SK-N-SH (cell line): ENCODE data around the gene C9orf85. TPM values are rescaled to one million over a fixed set of nuclear protein-coding genes. Genes with fewer than 3 reads are reported as not detected.
"Not testable (repeated sequence)": the region's sequence is repeated elsewhere in the genome, so short reads cannot be mapped to it uniquely, and the experiment has no call there.

Experiments used
- CTCF ChIA-PET: fragments of 300-600, 350-600 bp; formaldehyde crosslinking; extraction: SDS; loops from one replicate; lab custom pipeline; 2021; lab: Yijun Ruan, JAX
- POLR2A ChIA-PET: fragments of 350-600 bp; sonication (Branson Sonifier 250); formaldehyde crosslinking; extraction: SDS; loops from one replicate; lab custom pipeline; 2020; ENCODE audit warnings: antibody characterized with exemption, inconsistent platforms; lab: Yijun Ruan, JAX
- DNase-seq: peaks from one replicate; pipeline ENCODE4 v3.0.0; 2012
- H2AFZ ChIP-seq: fragments of 200-600 bp; sonication (generic); 2 replicates; pipeline ENCODE4 v1.8.1; 2016; ENCODE audit warnings: antibody characterized with exemption, mild to moderate bottlenecking, low read depth
- H3F3A ChIP-seq: fragments of 200-600 bp; sonication (generic); replicated peaks from 2 replicates; pipeline ENCODE3; 2016; ENCODE audit warnings: antibody characterized with exemption, mild to moderate bottlenecking; ENCODE audit not compliant: insufficient read depth
- H3K27ac ChIP-seq, 2 experiments: fragments of 200-500 bp in 1 of 2; fragments of 200-600 bp in 1 of 2; sonication (Bioruptor generic) in 1 of 2; sonication (generic), shearing (Covaris generic) in 1 of 2; 2 replicates each; pipeline versions ENCODE4 v1.5.1 to v1.6.1; 2014 to 2016; ENCODE audit warnings: low read depth in 2 of 2, inconsistent platforms in 1 of 2, low read length in 1 of 2, mild to moderate bottlenecking in 1 of 2, mixed read lengths in 1 of 2
- H3K27me3 ChIP-seq: fragments of 200-600 bp; sonication (generic), shearing (Covaris generic); 2 replicates; pipeline ENCODE4 v1.6.1; 2016; ENCODE audit warnings: mixed run types; ENCODE audit not compliant: insufficient read depth
- H3K36me3 ChIP-seq, 2 experiments: fragments of 200-500 bp in 1 of 2; fragments of 200-600 bp in 1 of 2; sonication (Bioruptor generic) in 1 of 2; sonication (generic) in 1 of 2; replicated peaks in 1 of 2; 2 replicates each; pipeline versions ENCODE3 to v1.5.1; 2014 to 2016; ENCODE audit warnings: low read length in 1 of 2, mild to moderate bottlenecking in 1 of 2; ENCODE audit not compliant: insufficient read depth in 2 of 2, control insufficient read depth in 1 of 2
- H3K4me1 ChIP-seq, 2 experiments: fragments of 200-500 bp in 1 of 2; fragments of 200-600 bp in 1 of 2; sonication (Bioruptor generic) in 1 of 2; sonication (generic), shearing (Covaris generic) in 1 of 2; 2 replicates each; pipeline versions ENCODE4 v1.5.1 to v1.6.1; 2014 to 2016; ENCODE audit warnings: low read depth in 1 of 2, low read length in 1 of 2, mixed run types in 1 of 2; ENCODE audit not compliant: insufficient read depth in 2 of 2, control insufficient read depth in 1 of 2
- H3K4me2 ChIP-seq: fragments of 200-600 bp; sonication (generic), shearing (Covaris generic); 2 replicates; pipeline ENCODE4 v1.6.1; 2017; ENCODE audit warnings: mixed run types
- H3K4me3 ChIP-seq, 2 experiments: fragments of 200-500 bp in 1 of 2; fragments of 200-600 bp in 1 of 2; sonication (Bioruptor generic) in 1 of 2; sonication (generic), shearing (Covaris generic) in 1 of 2; 2 replicates each; pipeline versions ENCODE4 v1.5.1 to v1.8.1; 2014 to 2016; ENCODE audit warnings: low read depth in 2 of 2, inconsistent platforms in 1 of 2, low read length in 1 of 2, mild to moderate bottlenecking in 1 of 2, mixed read lengths in 1 of 2, moderate library complexity in 1 of 2
- H3K79me2 ChIP-seq: fragments of 200-600 bp; sonication (generic); 2 replicates; pipeline ENCODE4 v1.8.1; 2017; ENCODE audit warnings: mild to moderate bottlenecking; ENCODE audit not compliant: insufficient read depth
- H3K9ac ChIP-seq: fragments of 200-600 bp; sonication (generic); 2 replicates; pipeline ENCODE4 v1.6.1; 2017; ENCODE audit warnings: mixed run types
- H3K9me2 ChIP-seq: fragments of 200-600 bp; sonication (generic); 2 replicates; pipeline ENCODE4 v1.6.1; 2017; ENCODE audit warnings: mixed run types
- H3K9me3 ChIP-seq: fragments of 200-600 bp; sonication (generic); 2 replicates; pipeline ENCODE4 v1.6.1; 2017; ENCODE audit warnings: mixed run types, mild to moderate bottlenecking, moderate library complexity
- H4K20me1 ChIP-seq: fragments of 200-600 bp; sonication (generic); 2 replicates; pipeline ENCODE4 v1.6.1; 2017; ENCODE audit warnings: mild to moderate bottlenecking, mixed run types; ENCODE audit not compliant: insufficient read depth
- FOSL2 ChIP-seq: IDR thresholded peaks from 2 replicates; pipeline ENCODE4 v1.4.0; 2012; ENCODE audit warnings: low read depth, mild to moderate bottlenecking, moderate library complexity, borderline replicate concordance
- FOXM1 ChIP-seq: IDR thresholded peaks from 2 replicates; pipeline ENCODE4 v1.4.0; 2012; ENCODE audit warnings: low read depth, mild to moderate bottlenecking
- MEF2A ChIP-seq: IDR thresholded peaks from 2 replicates; pipeline ENCODE4 v1.4.0; 2012; ENCODE audit warnings: low read depth, borderline replicate concordance
- MXI1 ChIP-seq: IDR thresholded peaks from 2 replicates; pipeline ENCODE4 v1.6.1; 2012; ENCODE audit warnings: mild to moderate bottlenecking, low read depth, low read length, improper control_type of control experiment
- NRF1 ChIP-seq: IDR thresholded peaks from 2 replicates; pipeline ENCODE4 v1.6.1; 2012; ENCODE audit warnings: low read depth, mild to moderate bottlenecking, low read length
- RAD21 ChIP-seq: IDR thresholded peaks from 2 replicates; pipeline ENCODE4 v1.6.1; 2012; ENCODE audit warnings: mild to moderate bottlenecking, low read length
- RCOR1 ChIP-seq: fragments of 150-350 bp; IDR thresholded peaks from 2 replicates; pipeline ENCODE4 v1.6.1; 2017; ENCODE audit warnings: antibody characterized with exemption, low read length
- SIN3A ChIP-seq: IDR thresholded peaks from 2 replicates; pipeline ENCODE4 v1.6.1; 2012; ENCODE audit warnings: low read depth, mild to moderate bottlenecking, low read length, moderate library complexity, borderline replicate concordance
- SMC3 ChIP-seq: IDR thresholded peaks from 2 replicates; pipeline ENCODE4 v1.6.1; 2012; ENCODE audit warnings: low read depth, low read length, improper control_type of control experiment
- TEAD4 ChIP-seq: IDR thresholded peaks from 2 replicates; pipeline ENCODE4 v1.4.0; 2012; ENCODE audit warnings: mild to moderate bottlenecking, borderline replicate concordance; ENCODE audit not compliant: insufficient read depth
- WGBS: methylation state at CpG from one replicate; pipeline ENCODE4 v1.1.6; 2017; ENCODE audit warnings: low lambda C conversion rate; 5-methylcytosine and 5-hydroxymethylcytosine counted together
- polyA plus RNA-seq, 3 experiments: library from polyadenylated mRNA; depleted of rRNA; stranded (reverse); fragments of >200 nt; gene quantifications; 2 replicates each; pipeline ENCODE4 v1.2.3, GENCODE V29; 2012
- TF ChIP-seq, protein P1 (sequence below): IDR thresholded peaks from 2 replicates; pipeline ENCODE4 v1.6.1; 2012; ENCODE audit warnings: mild to moderate bottlenecking, low read depth, low read length, moderate library complexity
- TF ChIP-seq, protein P2 (sequence below): fragments of 200-600 bp; sonication (generic); IDR thresholded peaks from 2 replicates; pipeline ENCODE4 v1.6.1; 2017; ENCODE audit warnings: antibody characterized with exemption, mild to moderate bottlenecking, moderate library complexity
- TF ChIP-seq, protein P3 (sequence below): fragments of 150-350 bp; IDR thresholded peaks from 2 replicates; pipeline ENCODE4 v1.6.1; 2016; ENCODE audit warnings: mild to moderate bottlenecking, low read depth, low read length

The C9orf85 gene
- polyA plus RNA-seq, 1 of the 3 experiments (the other 2 are of a cell fraction) = 11.1 TPM

DNA sequence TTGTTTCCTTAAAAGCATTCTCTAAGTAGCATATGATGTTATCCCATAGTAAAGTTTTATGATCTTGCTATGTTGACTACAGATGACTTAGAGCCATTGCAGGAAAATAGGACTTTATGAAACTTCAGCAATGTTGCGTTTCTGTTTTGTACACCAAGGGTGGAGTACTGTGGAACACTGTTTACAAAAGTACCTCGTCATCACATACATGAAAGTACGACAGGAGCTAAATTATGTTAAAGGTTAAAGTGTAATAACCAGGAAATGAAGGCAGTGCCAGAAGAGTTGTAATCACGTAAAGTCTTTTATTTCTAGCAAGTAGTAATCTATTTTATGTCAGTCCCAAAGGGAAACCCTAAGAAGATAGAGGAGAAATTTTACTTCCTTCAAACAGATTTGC is 50.9 kb downstream of the C9orf85 start:
- Histone ChIP-seq H3K79me2 (peaks cover 4% of the 10 kb centered on the region), H4K20me1 (no peaks in the 10 kb centered on the region), H2AFZ (no peak overlapping the region), H3K4me1 (no peaks in the 10 kb centered on the region), H3K4me3 (no peak overlapping the region), H3K9me3 (no peaks in the 10 kb centered on the region), H3K27ac (no peak overlapping the region), H3K27me3 (no peaks in the 10 kb centered on the region), H3K4me2 (no peak overlapping the region), H3K9me2 (no peaks in the 10 kb centered on the region), H3K36me3 (peaks cover 7% of the 10 kb centered on the region in 2 experiments)
- CTCF ChIA-PET = no interaction called here
- no peak for DNase-seq
- 96% methylated on average over 4 of the region's 4 CpGs for WGBS
- POLR2A ChIA-PET = no interaction called here
- TF ChIP-seq RAD21 = no peak
- no peak for TF ChIP-seq MXI1
- no peak for TF ChIP-seq SMC3
- TF ChIP-seq, all 33 proteins: peak for 0
- no peak overlapping the region for H3K9ac ChIP-seq
- H3F3A ChIP-seq = no peaks in the 10 kb centered on the region

DNA sequence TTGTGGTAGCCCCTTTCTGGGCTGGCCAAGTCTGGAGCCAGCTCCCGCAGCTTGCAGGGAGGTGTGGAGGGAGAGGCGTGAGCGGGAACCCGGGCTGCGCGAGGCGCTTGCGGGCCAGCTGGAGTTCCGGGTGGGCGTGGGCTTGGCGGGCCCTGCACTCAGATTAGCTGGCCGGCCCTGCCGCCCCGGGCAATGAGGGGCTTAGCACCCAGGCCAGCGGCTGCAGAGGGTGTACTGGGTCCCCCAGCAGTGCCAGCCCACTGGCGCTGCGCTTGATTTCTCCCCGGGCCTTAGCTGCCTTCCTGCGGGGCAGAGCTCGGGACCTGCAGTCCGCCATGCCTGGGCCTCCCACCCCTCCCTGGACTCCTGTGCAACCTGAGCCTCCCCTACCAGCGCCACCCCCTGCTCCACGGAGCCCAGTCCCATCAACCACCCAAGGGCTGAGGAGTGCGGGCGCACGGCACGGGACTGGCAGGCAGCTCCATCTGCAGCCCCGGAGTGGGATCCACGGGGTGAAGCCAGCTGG is 52.1 kb downstream of the C9orf85 start:
- H3K4me2 ChIP-seq, H3K9me3 ChIP-seq, H2AFZ ChIP-seq, H3K79me2 ChIP-seq, POLR2A ChIA-PET, H4K20me1 ChIP-seq, H3K4me1 ChIP-seq, H3K4me3 ChIP-seq, H3K9ac ChIP-seq, H3K9me2 ChIP-seq, H3K27me3 ChIP-seq, H3F3A ChIP-seq, DNase-seq, H3K27ac ChIP-seq: not testable (repeated sequence)
- 98% methylated on average over 10 of the region's 29 CpGs for WGBS
- CTCF ChIA-PET = interaction anchor here (0.9 to 1.3 kb wide), 2 partner anchors 29 to 76 kb away, joined by 3 read pairs; no protein-coding TSS in a partner anchor
- H3K36me3 ChIP-seq = peaks cover 7 to 12% of the 10 kb centered on the region in 2 experiments

DNA sequence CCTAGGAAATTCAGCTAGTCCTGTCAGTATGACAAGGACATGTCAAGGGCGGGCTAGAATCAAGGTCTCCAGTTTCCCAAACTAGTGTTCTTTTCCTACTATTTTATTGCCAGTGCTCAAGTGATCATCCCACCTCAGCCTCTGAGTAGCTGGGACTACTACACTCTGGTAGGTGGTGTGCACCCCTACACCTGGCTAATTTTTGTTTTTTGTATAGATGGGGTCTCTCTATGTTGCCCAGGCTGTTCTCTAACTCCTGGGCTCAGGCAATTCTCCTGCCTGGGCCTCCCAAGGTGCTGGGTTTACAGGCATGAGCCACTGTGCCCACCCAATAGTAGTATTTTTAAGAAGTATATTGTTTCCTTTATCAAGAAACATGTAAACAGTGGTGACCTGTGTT is 54.0 kb downstream of the C9orf85 start:
- no peak overlapping the region for H3K9ac ChIP-seq
- H4K20me1 ChIP-seq = no peaks in the 10 kb centered on the region
- H3K9me2 ChIP-seq = no peaks in the 10 kb centered on the region
- WGBS = 93% methylated on average over 1 of the region's 1 CpG
- TF ChIP-seq RCOR1 = no peak
- TF ChIP-seq, protein P1, sequence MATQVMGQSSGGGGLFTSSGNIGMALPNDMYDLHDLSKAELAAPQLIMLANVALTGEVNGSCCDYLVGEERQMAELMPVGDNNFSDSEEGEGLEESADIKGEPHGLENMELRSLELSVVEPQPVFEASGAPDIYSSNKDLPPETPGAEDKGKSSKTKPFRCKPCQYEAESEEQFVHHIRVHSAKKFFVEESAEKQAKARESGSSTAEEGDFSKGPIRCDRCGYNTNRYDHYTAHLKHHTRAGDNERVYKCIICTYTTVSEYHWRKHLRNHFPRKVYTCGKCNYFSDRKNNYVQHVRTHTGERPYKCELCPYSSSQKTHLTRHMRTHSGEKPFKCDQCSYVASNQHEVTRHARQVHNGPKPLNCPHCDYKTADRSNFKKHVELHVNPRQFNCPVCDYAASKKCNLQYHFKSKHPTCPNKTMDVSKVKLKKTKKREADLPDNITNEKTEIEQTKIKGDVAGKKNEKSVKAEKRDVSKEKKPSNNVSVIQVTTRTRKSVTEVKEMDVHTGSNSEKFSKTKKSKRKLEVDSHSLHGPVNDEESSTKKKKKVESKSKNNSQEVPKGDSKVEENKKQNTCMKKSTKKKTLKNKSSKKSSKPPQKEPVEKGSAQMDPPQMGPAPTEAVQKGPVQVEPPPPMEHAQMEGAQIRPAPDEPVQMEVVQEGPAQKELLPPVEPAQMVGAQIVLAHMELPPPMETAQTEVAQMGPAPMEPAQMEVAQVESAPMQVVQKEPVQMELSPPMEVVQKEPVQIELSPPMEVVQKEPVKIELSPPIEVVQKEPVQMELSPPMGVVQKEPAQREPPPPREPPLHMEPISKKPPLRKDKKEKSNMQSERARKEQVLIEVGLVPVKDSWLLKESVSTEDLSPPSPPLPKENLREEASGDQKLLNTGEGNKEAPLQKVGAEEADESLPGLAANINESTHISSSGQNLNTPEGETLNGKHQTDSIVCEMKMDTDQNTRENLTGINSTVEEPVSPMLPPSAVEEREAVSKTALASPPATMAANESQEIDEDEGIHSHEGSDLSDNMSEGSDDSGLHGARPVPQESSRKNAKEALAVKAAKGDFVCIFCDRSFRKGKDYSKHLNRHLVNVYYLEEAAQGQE = no peak
- TF ChIP-seq NRF1 = no peak
- TF ChIP-seq, protein P2, sequence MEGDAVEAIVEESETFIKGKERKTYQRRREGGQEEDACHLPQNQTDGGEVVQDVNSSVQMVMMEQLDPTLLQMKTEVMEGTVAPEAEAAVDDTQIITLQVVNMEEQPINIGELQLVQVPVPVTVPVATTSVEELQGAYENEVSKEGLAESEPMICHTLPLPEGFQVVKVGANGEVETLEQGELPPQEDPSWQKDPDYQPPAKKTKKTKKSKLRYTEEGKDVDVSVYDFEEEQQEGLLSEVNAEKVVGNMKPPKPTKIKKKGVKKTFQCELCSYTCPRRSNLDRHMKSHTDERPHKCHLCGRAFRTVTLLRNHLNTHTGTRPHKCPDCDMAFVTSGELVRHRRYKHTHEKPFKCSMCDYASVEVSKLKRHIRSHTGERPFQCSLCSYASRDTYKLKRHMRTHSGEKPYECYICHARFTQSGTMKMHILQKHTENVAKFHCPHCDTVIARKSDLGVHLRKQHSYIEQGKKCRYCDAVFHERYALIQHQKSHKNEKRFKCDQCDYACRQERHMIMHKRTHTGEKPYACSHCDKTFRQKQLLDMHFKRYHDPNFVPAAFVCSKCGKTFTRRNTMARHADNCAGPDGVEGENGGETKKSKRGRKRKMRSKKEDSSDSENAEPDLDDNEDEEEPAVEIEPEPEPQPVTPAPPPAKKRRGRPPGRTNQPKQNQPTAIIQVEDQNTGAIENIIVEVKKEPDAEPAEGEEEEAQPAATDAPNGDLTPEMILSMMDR = no peak
- no peak for TF ChIP-seq FOSL2
- TF ChIP-seq MEF2A = no peak
- TF ChIP-seq SIN3A = no peak
- TF ChIP-seq FOXM1 = no peak
- no peak for TF ChIP-seq TEAD4
- TF ChIP-seq, protein P3, sequence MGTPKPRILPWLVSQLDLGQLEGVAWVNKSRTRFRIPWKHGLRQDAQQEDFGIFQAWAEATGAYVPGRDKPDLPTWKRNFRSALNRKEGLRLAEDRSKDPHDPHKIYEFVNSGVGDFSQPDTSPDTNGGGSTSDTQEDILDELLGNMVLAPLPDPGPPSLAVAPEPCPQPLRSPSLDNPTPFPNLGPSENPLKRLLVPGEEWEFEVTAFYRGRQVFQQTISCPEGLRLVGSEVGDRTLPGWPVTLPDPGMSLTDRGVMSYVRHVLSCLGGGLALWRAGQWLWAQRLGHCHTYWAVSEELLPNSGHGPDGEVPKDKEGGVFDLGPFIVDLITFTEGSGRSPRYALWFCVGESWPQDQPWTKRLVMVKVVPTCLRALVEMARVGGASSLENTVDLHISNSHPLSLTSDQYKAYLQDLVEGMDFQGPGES = no peak
- no peaks in the 10 kb centered on the region for H3K4me1 ChIP-seq
- no peaks in the 10 kb centered on the region for H3K27me3 ChIP-seq
- ChIA-PET POLR2A (no interaction called here), CTCF (no interaction called here)
- H3K27ac ChIP-seq = no peak overlapping the region
- no peak overlapping the region for H3K4me3 ChIP-seq
- H3F3A ChIP-seq = no peaks in the 10 kb centered on the region
- no peak for DNase-seq
- H3K36me3 ChIP-seq = peaks cover 0 to 24% of the 10 kb centered on the region in 2 experiments
- no peaks in the 10 kb centered on the region for H3K9me3 ChIP-seq
- H3K4me2 ChIP-seq = no peak overlapping the region
- peaks cover 4% of the 10 kb centered on the region for H3K79me2 ChIP-seq
- no peak overlapping the region for H2AFZ ChIP-seq
